HCT116 (cell line): ENCODE data around the gene LRBA. TPM values are rescaled to one million over a fixed set of nuclear protein-coding genes. Genes with fewer than 3 reads are reported as not detected.

Experiments used
- ATAC-seq: fragments of 200-7000 bp; cut with Tn5 transposase; 2 replicates; pipeline ENCODE4 v1.9.1; 2020; ENCODE audit warnings: mild to moderate bottlenecking, moderate library complexity
- BruUV-seq: library from RNA; stranded (reverse); fragments of 400-500 nt; replicated peaks from 2 replicates; lab custom pipeline; 2021; lab: Mats Ljungman, UMichigan
- CTCF ChIA-PET: fragments of 300-600 bp; sonication (Branson Sonifier 250); formaldehyde crosslinking; loops from one replicate; lab custom pipeline; 2021; ENCODE audit warnings: antibody characterized with exemption; lab: Charles Lee
- POLR2A ChIA-PET: fragments of 300-600, 350-600 bp; sonication (Branson Sonifier 250); formaldehyde crosslinking; loops from one replicate; lab custom pipeline; 2021; ENCODE audit warnings: antibody characterized with exemption; lab: Charles Lee
- RAD21 ChIA-PET, 2 experiments: fragments of 300-600 bp; sonication (Branson Sonifier 250); formaldehyde crosslinking; loops; one replicate each; lab custom pipeline; 2023; ENCODE audit warnings: low total read pairs in 2 of 2; ENCODE audit not compliant: uncharacterized antibody in 2 of 2, unreplicated experiment in 2 of 2, low non-redundant PET in 1 of 2; lab: Charles Lee
- DNase-seq: peaks from one replicate; pipeline ENCODE4 v3.0.0-alpha.2; 2010; ENCODE audit warnings: low read depth, low spot score
- H2AFZ ChIP-seq: fragments of 200-600 bp; shearing (Covaris generic), sonication (generic); 2 replicates; pipeline ENCODE4 v1.6.1; 2017; ENCODE audit warnings: low read depth, mixed run types, mixed read lengths, antibody characterized with exemption, low read length; ENCODE audit not compliant: poor library complexity, severe bottlenecking
- H3K27ac ChIP-seq: 2 replicates; pipeline ENCODE4 v1.5.1; 2012; ENCODE audit warnings: low read depth, low read length
- H3K27me3 ChIP-seq: fragments of 200-600 bp; sonication (generic); 2 replicates; pipeline ENCODE4 v1.6.1; 2016; ENCODE audit warnings: mixed run types, low read length, mixed read lengths; ENCODE audit not compliant: insufficient read depth
- H3K36me3 ChIP-seq, 2 experiments: fragments of 200-500 bp in 1 of 2; fragments of 200-600 bp in 1 of 2; sonication (Bioruptor generic) in 1 of 2; sonication (generic) in 1 of 2; 2 replicates each; pipeline versions ENCODE4 v1.5.1 to v1.6.1; 2014 to 2016; ENCODE audit warnings: low read length in 2 of 2, inconsistent platforms in 1 of 2, mixed read lengths in 1 of 2, mixed run types in 1 of 2; ENCODE audit not compliant: insufficient read depth in 2 of 2, control insufficient read depth in 1 of 2
- H3K4me1 ChIP-seq, 2 experiments: fragments of 200-600 bp in 1 of 2; sonication (generic) in 1 of 2; 2 replicates each; pipeline versions ENCODE4 v1.5.1 to v1.6.1; 2012 to 2017; ENCODE audit warnings: low read length in 2 of 2, inconsistent platforms in 1 of 2, mild to moderate bottlenecking in 1 of 2, mixed read lengths in 1 of 2, mixed run types in 1 of 2, moderate library complexity in 1 of 2; ENCODE audit not compliant: insufficient read depth in 2 of 2, control insufficient read depth in 1 of 2
- H3K4me2 ChIP-seq: fragments of 200-600 bp; sonication (generic); 2 replicates; pipeline ENCODE4 v1.6.1; 2017; ENCODE audit warnings: mixed run types, low read length, mixed read lengths
- H3K4me3 ChIP-seq, 2 experiments: fragments of 200-600 bp in 1 of 2; sonication (generic) in 1 of 2; replicated peaks in 1 of 2; 2 replicates each; pipeline ENCODE4 v1.5.1; 2011 to 2016; ENCODE audit warnings: low read length in 2 of 2, control low read depth in 1 of 2, low read depth in 1 of 2, mild to moderate bottlenecking in 1 of 2, mixed read lengths in 1 of 2, mixed run types in 1 of 2
- H3K79me2 ChIP-seq: fragments of 200-600 bp; sonication (generic); 2 replicates; pipeline ENCODE4 v1.6.1; 2017; ENCODE audit warnings: mild to moderate bottlenecking, mixed run types, low read length, moderate library complexity, mixed read lengths; ENCODE audit not compliant: insufficient read depth
- H3K9ac ChIP-seq: fragments of 200-600 bp; sonication (generic); 2 replicates; pipeline ENCODE4 v1.6.1; 2016; ENCODE audit warnings: low read length, mixed read lengths
- H3K9me2 ChIP-seq: fragments of 200-600 bp; sonication (generic), shearing (Covaris generic); 2 replicates; pipeline ENCODE4 v1.6.1; 2017; ENCODE audit warnings: mixed run types, mild to moderate bottlenecking, moderate library complexity; ENCODE audit not compliant: insufficient read depth
- H3K9me3 ChIP-seq, 2 experiments: fragments of 200-500 bp in 1 of 2; fragments of 200-600 bp in 1 of 2; sonication (Bioruptor generic) in 1 of 2; sonication (generic) in 1 of 2; 2 replicates each; pipeline ENCODE4 v1.6.1; 2014 to 2017; ENCODE audit warnings: low read length in 2 of 2, mixed read lengths in 2 of 2, inconsistent platforms in 1 of 2, low read depth in 1 of 2, mild to moderate bottlenecking in 1 of 2, mixed run types in 1 of 2, moderate library complexity in 1 of 2; ENCODE audit not compliant: control insufficient read depth in 1 of 2, insufficient read depth in 1 of 2
- H4K20me1 ChIP-seq: fragments of 200-600 bp; sonication (generic), shearing (Covaris generic); 2 replicates; pipeline ENCODE4 v1.6.1; 2017; ENCODE audit warnings: mixed run types, mild to moderate bottlenecking, moderate library complexity; ENCODE audit not compliant: insufficient read depth
- ATF3 ChIP-seq: IDR thresholded peaks from 2 replicates; pipeline ENCODE4 v1.6.1; 2012
- CBX3 ChIP-seq: IDR thresholded peaks from 2 replicates; pipeline ENCODE4 v1.6.1; 2012; ENCODE audit warnings: low read depth
- CEBPB ChIP-seq: IDR thresholded peaks from 2 replicates; pipeline ENCODE4 v1.6.1; 2012; ENCODE audit warnings: low read depth
- ELF1 ChIP-seq: IDR thresholded peaks from 2 replicates; pipeline ENCODE4 v1.6.1; 2012; ENCODE audit warnings: low read depth, borderline replicate concordance
- FOSL1 ChIP-seq: IDR thresholded peaks from 2 replicates; pipeline ENCODE4 v1.6.1; 2012; ENCODE audit warnings: low read depth
- JUND ChIP-seq: IDR thresholded peaks from 2 replicates; pipeline ENCODE4 v1.6.1; 2012
- RAD21 ChIP-seq: IDR thresholded peaks from 2 replicates; pipeline ENCODE4 v1.6.1; 2012; ENCODE audit warnings: low read depth, mild to moderate bottlenecking
- REST ChIP-seq: IDR thresholded peaks from 2 replicates; pipeline ENCODE4 v1.6.1; 2012; ENCODE audit warnings: low read depth
- SIN3A ChIP-seq: IDR thresholded peaks from 2 replicates; pipeline ENCODE4 v1.6.1; 2012; ENCODE audit warnings: low read depth
- SP1 ChIP-seq: IDR thresholded peaks from 2 replicates; pipeline ENCODE4 v1.6.1; 2012; ENCODE audit warnings: low read depth
- YY1 ChIP-seq: IDR thresholded peaks from 2 replicates; pipeline ENCODE4 v1.6.1; 2011; ENCODE audit warnings: low read length, low read depth, moderate library complexity, mild to moderate bottlenecking; ENCODE audit not compliant: insufficient replicate concordance; ENCODE audit errors: extremely low read depth
- intact Hi-C: fragments of 100-400 bp; cut with micrococcal nuclease; formaldehyde crosslinking; loops from 2 replicates; pipeline ENCODE4 v1.10.0; 2022
- total RNA-seq: library from RNA; stranded (reverse); gene quantifications from one replicate; pipeline ENCODE4 v1.2.1, GENCODE V29; 2021; ENCODE audit not compliant: unreplicated experiment
- TF ChIP-seq, protein P1 (sequence below): IDR thresholded peaks from 2 replicates; pipeline ENCODE4 v1.6.1; 2012

LRBA gene
- total RNA-seq, 1 experiment from 2014 or later: 79.8 TPM

DNA sequence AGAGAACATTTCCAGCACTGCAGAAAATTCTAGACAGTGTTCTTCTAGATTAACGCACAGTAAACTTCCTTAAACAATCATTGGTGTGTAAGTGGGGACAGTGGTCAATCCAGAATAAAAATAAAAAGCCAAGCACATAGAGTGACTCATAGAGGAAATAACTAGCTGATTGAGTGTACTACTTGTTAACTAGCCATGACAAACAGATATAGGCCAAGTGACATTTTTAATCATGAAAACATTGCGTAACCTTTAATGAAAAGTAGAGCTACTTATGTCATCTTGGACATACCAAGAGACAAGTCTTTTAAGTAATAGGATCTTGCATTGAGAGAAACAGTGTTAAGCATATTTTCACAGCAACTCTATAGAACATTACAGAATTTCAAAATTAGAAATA lies 667.0 kb downstream of the LRBA start:
- peak; percentile 11; the same call in 1 of the 2 replicates for TF ChIP-seq ELF1
- TF ChIP-seq SP1: peak; percentile 72
- no peak for TF ChIP-seq RAD21
- 0 out of 2 replicates have a peak, but pooled peaks have one; percentile 25 for TF ChIP-seq ATF3
- TF ChIP-seq, protein P1, sequence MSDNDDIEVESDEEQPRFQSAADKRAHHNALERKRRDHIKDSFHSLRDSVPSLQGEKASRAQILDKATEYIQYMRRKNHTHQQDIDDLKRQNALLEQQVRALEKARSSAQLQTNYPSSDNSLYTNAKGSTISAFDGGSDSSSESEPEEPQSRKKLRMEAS: 0 out of 2 replicates have a peak, but pooled peaks have one; percentile 22
- peak; percentile 87 for TF ChIP-seq CBX3
- TF ChIP-seq CEBPB: peak; percentile 98
- no peak for TF ChIP-seq YY1
- peak; percentile 91 for TF ChIP-seq FOSL1
- no peak for TF ChIP-seq REST
- TF ChIP-seq JUND: peak; percentile 86
- peak; percentile 43; the same call in 1 of the 2 replicates for TF ChIP-seq SIN3A
- peak overlapping the region; percentile 41 for H3K4me2 ChIP-seq
- RAD21 ChIA-PET: no interaction called here
- intact Hi-C loops: no loop called here
- no peaks in the 10 kb centered on the region for H3K27me3 ChIP-seq
- H4K20me1 ChIP-seq: no peaks in the 10 kb centered on the region; the same call in 1 of the 2 replicates
- H3K36me3 ChIP-seq: no peaks in the 10 kb centered on the region
- peak; percentile 41 for DNase-seq
- H3K9me3 ChIP-seq: no peaks in the 10 kb centered on the region
- BruUV-seq: no TSS peak
- H2AFZ ChIP-seq: no peak overlapping the region
- POLR2A ChIA-PET: no interaction called here
- H3K4me1 ChIP-seq: peaks cover 0 to 13% of the 10 kb centered on the region in 2 experiments; a peak in 2 of 4 replicates
- CTCF ChIA-PET: no interaction called here
- no peaks in the 10 kb centered on the region for H3K9me2 ChIP-seq
- H3K79me2 ChIP-seq: no peaks in the 10 kb centered on the region
- no peak overlapping the region for H3K27ac ChIP-seq
- no peak overlapping the region for H3K4me3 ChIP-seq
- H3K9ac ChIP-seq: no peak overlapping the region
- ATAC-seq: peak; percentile 46; the same call in 1 of the 2 replicates
